Prostate gland (tissue), 2 donors: ENCODE data around the gene CLASRP.

Source experiments
- POLR2A ChIP-seq: fragments of 450-650 bp; IDR thresholded peaks from one replicate; pipeline ENCODE4 v1.6.1; 2016; ENCODE audit warnings: antibody characterized with exemption, mild to moderate bottlenecking
- POLR2AphosphoS5 ChIP-seq: sonication (generic); formaldehyde crosslinking; IDR thresholded peaks from one replicate; pipeline ENCODE4 v1.6.1; 2017; ENCODE audit warnings: antibody characterized with exemption
- TF ChIP-seq, protein P1 (sequence below), 4 experiments: fragments of 200-600 bp in 2 of 4; fragments of 450-650 bp in 2 of 4; sonication (generic) in 2 of 4; IDR thresholded peaks; 1 replicate in 3 of 4; 2 replicates in 1 of 4; pipeline ENCODE4 v1.5.1; 2016 to 2019; ENCODE audit warnings: antibody characterized with exemption in 4 of 4, mild to moderate bottlenecking in 2 of 4, moderate library complexity in 2 of 4

DNA sequence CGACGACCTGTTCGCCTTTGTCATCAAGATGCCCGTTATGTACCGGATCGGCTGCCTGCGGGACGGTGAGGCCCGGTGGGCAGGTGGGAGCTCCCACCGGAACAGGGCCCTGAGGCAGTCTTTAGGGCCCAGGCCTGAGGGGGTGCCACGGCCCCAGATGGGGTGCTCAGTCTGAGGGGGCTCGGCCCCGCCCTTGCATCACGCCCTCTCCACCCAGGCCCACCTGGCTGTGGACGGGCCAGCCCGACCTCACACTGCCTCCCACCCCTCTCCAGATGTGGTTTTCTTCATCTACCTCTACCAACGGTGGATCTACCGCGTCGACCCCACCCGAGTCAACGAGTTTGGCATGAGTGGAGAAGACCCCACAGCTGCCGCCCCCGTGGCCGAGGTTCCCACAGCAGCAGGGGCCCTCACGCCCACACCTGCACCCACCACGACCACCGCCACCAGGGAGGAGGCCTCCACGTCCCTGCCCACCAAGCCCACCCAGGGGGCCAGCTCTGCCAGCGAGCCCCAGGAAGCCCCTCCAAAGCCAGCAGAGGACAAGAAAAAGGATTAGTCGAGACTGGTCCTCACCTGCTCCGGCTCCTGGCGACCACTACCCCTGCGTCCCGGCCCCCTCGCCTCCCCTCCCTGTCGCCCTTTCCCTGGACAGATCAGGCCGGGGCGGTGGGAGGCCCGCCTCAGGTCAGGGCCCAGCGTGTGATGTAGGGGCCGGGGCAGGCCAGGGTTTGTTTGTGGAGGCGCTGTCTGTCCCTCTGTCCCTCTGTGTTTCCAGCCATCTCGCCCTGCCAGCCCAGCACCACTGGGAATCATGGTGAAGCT is 46.3 kb upstream of the CLASRP start:
- TF ChIP-seq, protein P1, sequence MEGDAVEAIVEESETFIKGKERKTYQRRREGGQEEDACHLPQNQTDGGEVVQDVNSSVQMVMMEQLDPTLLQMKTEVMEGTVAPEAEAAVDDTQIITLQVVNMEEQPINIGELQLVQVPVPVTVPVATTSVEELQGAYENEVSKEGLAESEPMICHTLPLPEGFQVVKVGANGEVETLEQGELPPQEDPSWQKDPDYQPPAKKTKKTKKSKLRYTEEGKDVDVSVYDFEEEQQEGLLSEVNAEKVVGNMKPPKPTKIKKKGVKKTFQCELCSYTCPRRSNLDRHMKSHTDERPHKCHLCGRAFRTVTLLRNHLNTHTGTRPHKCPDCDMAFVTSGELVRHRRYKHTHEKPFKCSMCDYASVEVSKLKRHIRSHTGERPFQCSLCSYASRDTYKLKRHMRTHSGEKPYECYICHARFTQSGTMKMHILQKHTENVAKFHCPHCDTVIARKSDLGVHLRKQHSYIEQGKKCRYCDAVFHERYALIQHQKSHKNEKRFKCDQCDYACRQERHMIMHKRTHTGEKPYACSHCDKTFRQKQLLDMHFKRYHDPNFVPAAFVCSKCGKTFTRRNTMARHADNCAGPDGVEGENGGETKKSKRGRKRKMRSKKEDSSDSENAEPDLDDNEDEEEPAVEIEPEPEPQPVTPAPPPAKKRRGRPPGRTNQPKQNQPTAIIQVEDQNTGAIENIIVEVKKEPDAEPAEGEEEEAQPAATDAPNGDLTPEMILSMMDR (IDR thresholded peaks at IDR 0.05) = no peak
- no peak for TF ChIP-seq POLR2AphosphoS5
- no peak for TF ChIP-seq POLR2A
